IPS-11a (cell line): ENCODE measurements around the gene MTF2.
"Not testable (repeated sequence)": the region's sequence is repeated elsewhere in the genome, so short reads cannot be mapped to it uniquely, and the experiment has no call there.

Source experiments
- H3K4me3 ChIP-seq: one replicate; pipeline ENCODE4 v1.5.1; 2013; ENCODE audit warnings: low read depth, low read length, control low read depth

MTF2 gene

DNA sequence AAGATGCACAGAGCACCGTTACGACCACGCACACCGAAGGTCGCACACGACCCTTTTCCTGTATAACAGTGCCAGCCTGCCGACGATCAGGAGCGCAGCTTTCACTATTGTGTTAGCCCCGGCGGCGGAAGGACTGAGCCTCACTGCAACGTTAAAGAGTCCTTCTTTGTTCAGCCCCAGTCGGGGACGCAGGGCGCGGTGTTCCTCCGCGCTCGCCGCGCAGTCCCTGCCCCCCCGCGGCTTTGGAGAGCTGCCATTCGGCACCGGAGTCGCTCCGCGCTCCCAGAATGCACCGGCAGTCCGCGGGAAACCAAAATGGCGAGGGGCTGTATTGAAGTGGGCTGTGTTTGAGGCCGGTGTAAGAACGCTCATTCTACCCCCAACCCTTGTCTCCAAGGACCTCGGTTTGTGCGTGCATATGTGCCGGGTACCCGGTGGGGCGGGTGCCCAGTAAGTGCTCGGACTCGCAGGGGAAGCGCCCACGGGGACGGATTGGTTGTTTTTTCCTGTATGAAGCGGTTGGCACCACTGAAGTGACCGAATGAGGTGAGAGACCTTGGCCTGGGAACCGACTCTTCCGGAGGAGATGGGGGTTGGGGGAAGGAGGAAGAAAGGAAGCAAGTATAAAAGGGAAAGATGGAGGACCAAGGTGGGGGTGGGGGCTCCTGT is at the start of gene MTF2:
TSS of gene MTF2 (plus strand) at position 298 of the 669 bp plus-strand sequence. CDS start at position 542, 244 bp downstream.
- H3K4me3 ChIP-seq = peak within 1 kb of the TSS; percentile 93

DNA sequence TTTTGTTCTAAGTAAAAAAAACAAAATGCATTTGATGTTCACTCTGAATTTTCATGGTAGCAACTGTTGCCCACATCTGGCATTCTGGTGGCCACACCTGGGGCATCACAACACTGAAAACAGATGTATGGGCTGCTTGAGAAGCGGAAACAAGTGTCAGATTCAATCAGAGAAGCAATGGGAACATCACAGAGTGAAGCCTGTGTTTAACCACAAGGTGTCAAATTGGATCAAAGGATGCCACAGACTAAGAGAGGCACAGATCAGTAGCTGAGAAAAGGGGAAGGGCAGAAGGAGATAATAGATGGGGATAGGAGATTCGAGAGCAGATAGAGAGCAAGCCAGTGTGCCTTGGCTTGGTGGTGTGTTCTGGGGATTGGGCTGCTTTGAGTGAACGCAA is 49.8 kb upstream of the MTF2 start:
- no peak overlapping the region for H3K4me3 ChIP-seq

DNA sequence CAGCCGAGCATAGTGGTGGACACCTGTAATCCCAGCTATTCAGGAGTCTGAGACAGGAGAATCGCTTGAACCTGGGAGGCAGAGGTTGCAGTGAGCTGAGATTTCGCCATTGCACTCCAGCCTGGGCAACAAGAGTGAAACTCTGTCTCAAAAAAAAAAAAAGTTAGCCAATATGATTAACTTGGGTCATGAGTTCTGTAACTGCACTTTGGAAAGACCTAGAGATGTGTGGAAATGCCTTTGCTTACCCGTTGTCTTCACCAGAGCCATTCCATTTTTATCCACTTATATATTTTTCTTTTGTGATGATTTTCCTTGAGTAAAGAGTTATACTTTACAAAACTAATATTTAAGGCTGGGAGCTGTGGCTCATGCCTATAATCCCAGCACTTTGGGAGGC is 48.9 kb upstream of the MTF2 start:
- H3K4me3 ChIP-seq = not testable (repeated sequence)

DNA sequence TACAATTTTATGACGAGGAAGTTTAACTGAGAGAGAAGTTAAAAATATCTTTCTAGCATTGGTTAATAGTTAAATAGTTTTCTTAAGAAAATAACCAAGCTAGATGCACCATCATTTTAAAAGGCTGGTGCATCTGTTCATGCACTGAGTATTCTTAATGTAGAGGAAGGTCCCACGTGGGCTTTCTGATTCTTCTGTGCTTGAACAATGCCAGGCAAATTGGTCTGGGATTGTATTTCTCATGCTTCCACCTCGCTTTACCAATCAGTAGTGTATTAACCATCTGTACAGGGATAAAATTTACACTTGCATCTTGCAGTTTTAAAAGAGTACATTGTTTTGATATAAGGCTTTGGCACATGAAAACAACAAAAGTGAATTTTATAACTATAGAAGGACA is 47.4 kb upstream of the MTF2 start:
- H3K4me3 ChIP-seq = no peak overlapping the region

DNA sequence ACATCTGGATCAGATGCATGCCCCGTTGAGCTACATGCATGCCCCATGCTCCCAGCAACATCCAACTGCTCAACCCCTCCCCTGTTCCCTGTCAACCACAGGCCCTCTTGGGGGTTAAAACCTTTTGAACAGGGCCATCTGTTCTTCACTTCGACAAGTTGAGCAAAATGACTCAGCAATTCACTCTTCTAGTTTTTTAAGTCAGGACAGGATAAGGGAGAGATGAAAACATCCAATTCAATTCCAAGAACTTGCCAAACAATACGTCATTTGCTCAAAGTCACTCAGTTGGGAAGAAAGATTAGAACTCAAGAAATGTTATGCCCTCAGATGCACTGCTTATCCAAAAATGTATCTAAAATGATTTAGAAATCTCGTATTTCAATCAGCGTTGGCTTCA is 46.1 kb upstream of the MTF2 start:
- H3K4me3 ChIP-seq = no peak overlapping the region

DNA sequence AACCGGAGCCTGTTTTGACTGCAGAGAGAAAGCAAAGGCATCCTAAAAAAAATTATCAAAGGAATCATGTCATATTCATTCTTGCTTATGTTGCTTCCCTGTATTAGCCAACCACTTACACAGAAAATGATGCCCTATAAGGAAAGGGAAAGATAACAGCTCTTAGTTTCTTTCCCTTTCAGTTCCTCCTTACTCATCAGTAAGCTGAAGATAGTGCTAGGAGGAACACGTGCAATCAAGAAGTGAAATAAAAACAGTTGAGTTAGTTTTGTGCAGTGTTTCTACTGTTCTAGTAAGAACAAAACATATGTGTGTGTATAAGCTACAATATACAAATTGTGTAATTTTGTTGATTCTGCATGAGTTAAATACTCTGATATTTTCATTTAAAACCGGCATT is 45.3 kb upstream of the MTF2 start:
- H3K4me3 ChIP-seq = no peak overlapping the region

DNA sequence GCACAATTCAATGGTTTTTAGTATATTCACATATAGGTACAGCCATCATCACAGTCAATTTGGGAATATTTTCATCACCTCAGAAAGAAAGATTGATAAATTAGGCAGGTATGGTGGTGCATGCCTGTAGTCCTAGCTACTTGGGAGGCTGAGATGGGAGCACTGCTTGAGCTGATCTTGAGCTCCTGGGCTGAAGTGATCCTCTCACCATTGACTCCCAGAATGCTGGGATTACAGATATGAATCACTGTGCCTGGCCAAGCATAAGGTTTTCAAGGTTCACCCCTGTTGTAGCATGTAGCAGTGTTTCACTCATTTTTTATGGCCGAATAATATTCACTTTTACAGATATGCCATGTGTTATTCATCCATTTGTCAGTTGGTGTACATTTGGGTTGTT is 44.7 kb upstream of the MTF2 start:
- H3K4me3 ChIP-seq = no peak overlapping the region

DNA sequence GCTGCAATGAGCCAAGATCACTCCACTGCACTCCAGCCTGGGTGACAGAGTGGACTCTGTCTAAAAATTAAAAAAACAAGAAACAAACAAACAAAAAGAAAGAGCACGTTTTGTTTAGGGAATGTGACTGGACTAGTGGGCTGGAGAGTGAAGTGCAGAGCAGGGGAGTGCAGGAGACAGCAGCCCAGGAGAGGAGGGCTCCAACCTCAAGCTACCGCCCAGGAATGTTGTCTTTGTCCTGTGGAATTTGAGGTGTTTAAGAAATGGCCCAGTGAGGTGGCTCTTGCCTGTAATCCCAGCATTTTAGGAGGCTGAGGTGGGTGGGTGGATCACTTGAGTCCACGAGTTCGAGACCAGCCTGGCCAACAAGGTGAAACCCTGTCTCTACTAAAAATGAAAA is 42.4 kb upstream of the MTF2 start:
- H3K4me3 ChIP-seq = no peak overlapping the region

DNA sequence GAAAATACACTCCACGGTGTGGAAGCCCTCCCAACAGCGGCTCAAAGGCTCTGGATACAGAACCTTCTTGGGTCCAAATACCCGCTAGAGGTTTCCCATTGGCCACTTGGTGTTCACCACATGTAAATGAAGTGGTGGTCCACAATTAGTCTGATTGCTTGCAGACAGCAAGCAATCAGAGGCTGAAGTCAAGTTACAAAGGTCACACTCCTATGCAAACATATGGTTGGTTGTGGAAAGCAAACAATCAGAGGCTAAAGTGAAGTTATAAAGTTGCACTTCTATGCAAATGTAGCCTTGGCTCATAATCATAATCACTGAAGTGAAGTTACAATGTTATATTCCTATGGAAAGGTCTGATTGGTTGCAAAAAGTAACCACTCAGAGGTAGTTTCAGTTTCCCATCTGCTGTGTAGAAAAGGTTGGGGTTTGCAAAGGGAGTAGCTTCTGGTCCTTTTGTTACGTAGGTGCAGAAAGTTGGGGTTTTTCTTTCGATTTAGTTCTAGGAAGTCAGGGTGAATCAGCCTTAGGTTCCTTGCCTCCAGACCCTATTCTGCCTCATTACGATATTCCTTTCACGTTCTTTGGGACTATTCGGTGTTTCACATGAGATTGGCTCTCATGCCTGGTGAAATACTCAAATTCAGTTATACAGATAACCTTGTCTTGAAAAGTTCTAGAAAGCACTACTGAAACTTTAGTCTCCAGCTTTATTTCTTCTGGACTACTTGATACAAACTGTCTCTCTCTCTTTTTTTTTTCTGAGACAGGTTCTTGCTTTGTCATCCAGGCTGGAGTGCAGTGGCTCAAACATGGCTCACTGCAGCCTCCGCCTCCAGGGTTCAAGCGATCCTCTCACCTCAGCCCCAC is 36.7 kb upstream of the MTF2 start:
- H3K4me3 ChIP-seq = no peak overlapping the region

DNA sequence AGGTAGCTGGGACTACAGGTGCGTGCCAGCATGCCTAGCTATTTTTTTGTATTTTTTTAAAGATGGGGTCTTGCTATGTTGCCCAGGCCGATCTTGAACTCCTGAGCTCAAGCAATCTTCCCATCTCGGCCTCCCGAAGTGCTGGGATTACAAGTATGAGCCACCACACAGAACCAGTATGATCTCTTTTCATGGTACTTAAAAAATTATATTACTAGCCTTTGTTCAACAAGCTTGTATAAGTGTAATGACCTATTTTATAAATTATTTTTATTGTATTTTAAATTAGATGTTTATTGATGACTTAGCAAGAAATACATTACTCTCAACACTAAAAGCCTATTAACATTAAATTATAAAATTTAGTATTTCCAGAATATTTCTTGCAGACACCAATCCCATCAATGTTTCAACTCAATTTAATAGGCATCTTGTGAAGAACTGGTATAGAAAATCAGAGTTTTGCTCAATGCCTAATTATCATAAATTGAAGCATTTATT is 36.0 kb upstream of the MTF2 start:
- H3K4me3 ChIP-seq = no peak overlapping the region

DNA sequence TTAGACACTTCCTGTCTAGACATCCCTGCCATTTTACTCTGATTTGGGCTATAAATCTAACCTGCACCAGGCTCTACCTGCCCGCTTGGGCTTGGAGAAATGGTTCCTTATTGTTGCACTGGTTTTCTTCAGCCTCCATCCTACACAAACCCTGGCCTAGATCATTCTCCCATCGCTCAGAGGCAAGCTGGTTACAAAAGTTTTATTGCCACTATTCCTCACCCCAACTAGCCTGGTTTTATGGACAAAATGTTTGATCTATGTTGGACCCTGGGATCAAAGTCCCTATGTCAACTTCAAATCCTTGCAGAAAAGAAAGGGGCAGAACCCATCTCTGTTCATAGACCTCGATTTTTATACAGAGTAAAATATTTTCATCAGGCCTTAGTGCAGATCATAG is 31.5 kb upstream of the MTF2 start:
- no peak overlapping the region for H3K4me3 ChIP-seq

DNA sequence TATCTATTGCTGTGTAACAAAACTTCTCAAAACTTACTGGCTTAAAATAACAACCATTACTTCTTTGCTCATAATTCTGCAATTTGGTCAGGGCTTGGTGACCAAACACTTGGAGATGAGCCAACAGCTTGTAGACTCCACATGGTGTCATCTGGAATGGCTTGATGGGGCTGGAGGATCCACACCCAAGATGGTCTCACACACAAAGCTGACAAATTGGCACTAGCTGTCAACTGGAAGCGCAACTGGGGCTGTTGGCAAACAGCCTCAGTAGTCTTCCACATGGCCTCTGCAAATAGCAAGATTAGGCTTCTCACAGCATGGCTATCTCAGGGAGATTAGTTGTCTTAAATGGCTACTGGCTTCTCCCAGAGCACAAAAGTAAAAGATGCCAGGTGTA is 27.1 kb upstream of the MTF2 start:
- H3K4me3 ChIP-seq = no peak overlapping the region

DNA sequence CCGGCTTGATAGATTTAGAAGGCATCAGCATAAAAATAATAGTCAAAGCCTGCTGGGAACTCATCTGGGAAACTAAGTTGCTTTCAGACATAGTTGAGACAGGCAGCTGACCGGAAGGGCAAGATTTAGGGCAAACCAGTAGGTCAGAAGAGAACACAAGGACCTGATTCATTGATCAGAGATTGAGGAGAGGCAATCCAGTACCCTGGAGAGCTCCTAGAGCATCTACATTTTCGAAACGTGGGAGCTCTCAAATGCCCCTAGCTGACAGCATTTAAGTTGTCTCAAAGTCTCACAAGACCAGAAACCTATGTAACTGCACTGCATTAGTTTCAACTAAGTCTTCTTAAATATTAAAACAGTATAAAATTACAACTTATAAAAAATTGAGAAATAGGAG is 22.9 kb upstream of the MTF2 start:
- H3K4me3 ChIP-seq = no peak overlapping the region

DNA sequence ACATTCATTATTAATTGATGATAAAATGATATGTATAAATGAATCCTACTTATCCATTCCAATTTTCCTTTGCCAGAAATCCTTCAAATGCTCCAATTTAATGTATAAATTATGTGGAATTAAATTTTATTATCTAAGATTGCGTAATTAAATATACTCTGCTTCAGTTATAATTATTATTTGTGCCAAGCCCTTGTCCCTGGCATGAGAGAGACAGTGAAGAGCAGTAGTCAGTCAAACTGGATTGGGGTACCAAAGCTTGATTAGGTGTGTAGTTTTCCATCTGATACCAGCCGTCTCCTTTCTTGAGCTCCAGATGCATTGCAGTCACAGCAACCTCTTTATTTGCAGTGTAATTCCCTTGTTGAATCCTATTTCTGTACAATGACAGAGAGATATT is 22.4 kb upstream of the MTF2 start:
- no peak overlapping the region for H3K4me3 ChIP-seq

DNA sequence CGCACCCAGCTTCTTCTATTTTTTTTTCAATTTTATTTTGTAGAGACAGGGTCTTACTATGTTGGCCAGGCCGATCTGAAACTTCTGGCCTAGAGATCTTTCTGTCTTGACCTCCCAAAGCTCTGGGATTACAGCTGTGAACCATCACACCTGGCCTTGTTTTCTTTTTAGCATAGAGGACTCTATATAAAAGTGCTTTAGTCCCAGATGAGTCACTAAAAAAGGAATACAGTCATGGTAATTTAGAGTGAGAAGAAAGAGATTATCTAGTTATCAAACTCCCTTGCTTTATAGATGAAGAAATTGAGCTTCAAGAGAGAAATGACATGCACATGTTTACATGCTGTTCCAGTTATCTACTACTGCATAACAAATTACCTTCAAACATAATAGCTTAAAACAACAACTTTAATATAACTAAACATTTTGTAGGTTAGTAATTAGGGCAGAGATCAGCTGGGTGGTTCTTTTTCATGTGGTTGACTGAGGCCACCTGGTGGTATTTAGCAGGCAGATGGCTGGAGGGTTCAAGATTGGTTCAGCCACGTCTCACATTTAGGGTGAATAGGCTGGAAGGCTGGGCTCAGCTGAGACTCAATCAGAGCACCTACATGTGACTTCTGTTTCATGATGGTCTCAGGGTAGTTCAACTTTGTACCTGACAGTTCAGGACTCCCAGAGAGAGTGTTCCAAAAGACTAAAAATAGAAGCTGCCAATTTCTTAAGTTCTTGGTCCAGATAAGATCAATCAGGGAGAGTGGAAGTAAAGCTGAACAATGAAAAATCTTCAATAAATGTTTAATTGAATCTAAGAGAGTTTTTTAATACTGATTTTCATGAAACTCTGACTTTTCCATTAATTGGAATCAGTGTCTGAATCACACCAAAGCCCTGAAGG is 16.9 kb upstream of the MTF2 start:
- no peak overlapping the region for H3K4me3 ChIP-seq

DNA sequence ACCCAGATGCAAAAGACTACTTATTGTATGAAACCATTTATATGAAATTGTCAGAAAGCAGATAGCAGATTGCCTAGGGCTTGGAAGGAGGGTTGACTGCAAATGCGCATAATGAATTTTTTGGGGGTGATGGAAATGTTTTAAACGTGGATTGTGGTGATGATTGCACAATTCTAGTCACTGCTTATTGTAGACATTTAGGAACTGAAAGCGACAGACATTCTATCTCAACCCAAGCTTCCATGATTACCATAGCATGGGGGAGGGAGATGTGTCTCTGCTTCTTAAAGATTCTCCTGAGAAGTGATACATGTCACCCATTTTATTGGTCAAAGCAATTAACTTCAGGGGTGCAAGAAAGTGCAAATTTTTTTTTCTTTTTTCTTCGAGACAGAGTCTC is 2.8 kb upstream of the MTF2 start:
- no peak overlapping the region for H3K4me3 ChIP-seq

DNA sequence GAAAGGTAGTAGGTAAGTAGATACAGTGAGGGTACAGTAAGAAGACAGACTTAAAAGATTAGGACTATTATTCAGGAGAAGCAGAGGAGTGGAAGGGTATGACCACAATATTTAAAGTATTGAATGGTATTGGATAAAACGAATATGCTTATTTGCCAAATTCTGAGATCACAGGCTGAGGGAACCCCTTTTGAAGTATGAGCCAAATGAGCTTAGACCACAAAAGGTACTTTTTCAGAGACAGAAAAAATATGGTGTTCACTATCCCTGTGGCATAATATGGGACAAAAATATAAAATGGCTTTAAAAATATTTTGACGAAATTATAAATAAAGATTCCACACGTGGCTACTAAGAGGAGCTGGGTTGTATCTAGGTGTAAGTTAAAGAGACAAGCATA is 880 bp upstream of the MTF2 start:
- peak overlapping the region; percentile 93 for H3K4me3 ChIP-seq

DNA sequence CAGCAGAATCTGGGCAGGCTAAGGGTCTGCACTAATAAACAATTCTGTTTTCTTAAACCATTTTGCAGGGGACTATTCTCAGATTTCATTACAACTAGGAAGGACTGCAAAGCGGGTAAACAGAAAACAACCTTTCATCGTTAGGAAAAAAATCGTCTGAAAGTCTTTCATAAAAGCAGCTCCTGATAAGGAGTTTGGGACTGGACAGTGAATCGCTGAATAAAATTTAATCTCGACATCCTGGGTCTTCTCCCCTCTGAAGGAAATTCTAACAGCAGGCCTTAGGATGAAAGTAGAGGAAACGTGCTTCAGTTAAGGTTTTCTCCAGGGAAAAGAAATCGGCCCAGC is 471 bp upstream of the MTF2 start:
- peak overlapping the region; percentile 93 for H3K4me3 ChIP-seq

DNA sequence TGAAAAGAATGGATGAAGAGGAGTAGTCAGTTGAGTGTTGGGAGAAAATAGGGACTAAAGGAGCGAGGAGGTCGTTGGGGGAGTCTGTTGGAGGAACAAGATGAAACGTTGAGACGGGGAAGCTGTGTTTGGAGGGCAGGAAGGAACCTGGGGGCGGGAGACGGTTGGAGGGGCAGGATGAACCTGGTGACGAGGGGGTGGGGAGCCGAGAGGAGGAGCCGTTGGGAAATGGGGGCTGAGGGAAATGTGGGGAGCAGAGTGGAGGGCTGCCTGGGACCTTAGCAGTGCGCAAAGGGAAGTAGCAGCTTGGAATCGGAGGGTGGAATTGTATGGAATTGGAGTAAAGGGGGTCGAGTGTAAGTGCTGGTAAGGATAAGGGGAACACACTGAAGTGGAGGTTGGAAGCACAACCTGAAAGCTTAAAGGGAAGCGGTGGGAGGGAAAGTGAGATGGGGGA is 630 bp downstream of the MTF2 start:
- peak overlapping the region; percentile 93 for H3K4me3 ChIP-seq

DNA sequence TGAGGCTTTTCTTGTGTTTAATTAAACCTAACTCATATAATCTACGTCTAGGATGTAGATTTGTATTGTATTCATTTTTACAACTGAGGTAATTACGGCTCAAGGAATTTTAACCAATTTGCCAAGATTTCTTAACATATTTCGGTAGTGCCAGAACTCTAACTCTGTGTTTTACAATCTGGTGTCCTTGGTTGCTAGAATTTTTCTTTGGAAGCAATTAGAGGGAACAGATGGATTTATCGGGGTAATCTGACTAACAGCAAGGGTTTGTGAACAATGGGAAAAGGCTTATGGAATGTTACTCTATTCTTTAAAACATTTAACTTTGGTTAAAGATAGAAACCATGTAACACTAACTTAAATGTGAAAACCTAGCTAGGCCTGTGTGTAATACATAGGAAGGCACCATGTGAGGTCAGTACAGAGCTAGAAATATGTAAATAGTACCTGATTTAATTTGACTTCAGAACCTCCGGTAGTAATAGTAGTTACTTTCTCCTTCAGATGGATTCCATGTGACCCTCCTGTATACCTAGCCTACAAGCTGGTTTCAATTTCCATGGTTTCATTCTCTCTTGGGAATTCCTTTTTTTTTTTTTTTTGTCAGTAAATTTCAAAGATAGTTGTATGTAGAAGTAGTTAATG is 1.2 kb downstream of the MTF2 start:
- peak overlapping the region; percentile 93 for H3K4me3 ChIP-seq

DNA sequence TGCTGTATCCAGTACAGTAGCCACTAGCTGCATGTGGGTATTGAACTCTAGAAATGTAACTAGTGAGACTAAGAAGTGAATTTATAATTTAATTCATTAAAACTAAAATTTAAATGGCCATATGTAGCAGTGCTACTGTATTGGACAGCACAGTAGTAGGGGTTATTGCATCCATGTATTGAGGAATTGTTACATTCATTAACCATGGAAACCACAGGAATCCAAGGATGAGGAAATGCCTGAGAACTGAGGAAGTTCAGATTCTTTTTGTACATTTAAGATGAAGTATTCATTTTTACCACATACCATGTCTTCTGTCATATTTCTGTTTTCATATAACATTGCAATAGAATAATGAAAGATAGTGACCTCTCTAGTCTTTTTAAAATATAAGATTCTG is 2.6 kb downstream of the MTF2 start:
- peak overlapping the region; percentile 93 for H3K4me3 ChIP-seq
